ENCODE results near the gene CACFD1.

The CACFD1 gene

GRCh38 chr9:133505901-133506652 lies 46.3 kb downstream of the CACFD1 start:
- no peak for DNase-seq

- DNase-seq = no peak
Measured at GRCh38 chr9:133506653-133507038, 46.9 kb downstream of the CACFD1 start.

- no peak for DNase-seq
Measured at GRCh38 chr9:133507246-133507965, 47.6 kb downstream of the CACFD1 start.

- DNase-seq = no peak
Measured at GRCh38 chr9:133508046-133508445, 48.3 kb downstream of the CACFD1 start.

GRCh38 chr9:133509179-133510083 lies 49.7 kb downstream of the CACFD1 start:
- peak in 1 of 2 donors; percentile 19 for DNase-seq

- DNase-seq = no peak
Measured at GRCh38 chr9:133510926-133511505, 51.2 kb downstream of the CACFD1 start.

GRCh38 chr9:133511607-133512006 lies 51.8 kb downstream of the CACFD1 start:
- DNase-seq = no peak

- DNase-seq = no peak
Measured at GRCh38 chr9:133512253-133513213, 52.8 kb downstream of the CACFD1 start.

GRCh38 chr9:133513214-133514100 lies 53.7 kb downstream of the CACFD1 start:
- no peak for DNase-seq

- no peak for DNase-seq
Measured at GRCh38 chr9:133514460-133515239, 54.9 kb downstream of the CACFD1 start.

- DNase-seq = no peak
Measured at GRCh38 chr9:133515240-133515610, 55.4 kb downstream of the CACFD1 start.

- DNase-seq = no peak
Measured at GRCh38 chr9:133515615-133516255, 56.0 kb downstream of the CACFD1 start.

GRCh38 chr9:133516256-133516960 lies 56.6 kb downstream of the CACFD1 start:
- no peak for DNase-seq

GRCh38 chr9:133516961-133517350 lies 57.2 kb downstream of the CACFD1 start:
- DNase-seq = no peak

GRCh38 chr9:133517711-133518110 lies 57.9 kb downstream of the CACFD1 start:
- no peak for DNase-seq

- DNase-seq = no peak
Measured at GRCh38 chr9:133518200-133518599, 58.4 kb downstream of the CACFD1 start.

- no peak for DNase-seq
Measured at GRCh38 chr9:133518706-133519449, 59.1 kb downstream of the CACFD1 start.

- DNase-seq = no peak
Measured at GRCh38 chr9:133519693-133520092, 59.9 kb downstream of the CACFD1 start.

Data from stimulated activated CD4-positive, alpha-beta T cell treated with anti-CD3 and anti-CD28 coated beads, Interleukin-2, amount 100 ng/mL, for 24 hours (primary cell).